Renal cortical epithelial cell (primary cell): Measurements from ENCODE around the gene MRPS18B. TPM values are rescaled to one million over a fixed set of nuclear protein-coding genes. Genes with fewer than 3 reads are reported as not detected.

Experiments
- total RNA-seq: library from RNA; depleted of rRNA; stranded (reverse); fragments of >200 nt; gene quantifications from 2 replicates; pipeline ENCODE4 v1.2.3, GENCODE V29; 2014

Gene MRPS18B
- total RNA-seq, 1 donor from 2014 or later = 31.0 TPM

Other genes starting within 250 kb of the MRPS18B start
- 170 and 213 TPM in 2 replicates for gene HLA-E, start 128.3 kb upstream of the MRPS18B start, total RNA-seq
- 32.2 and 49.8 TPM in 2 replicates for gene GNL1, start 61.4 kb upstream of the MRPS18B start, total RNA-seq
- gene PRR3, start 60.5 kb upstream of the MRPS18B start, total RNA-seq = 2.3 and 3.9 TPM in 2 replicates
- gene ABCF1, start 46.4 kb upstream of the MRPS18B start, total RNA-seq = 40.1 and 77.8 TPM in 2 replicates
- 6.1 and 30.3 TPM in 2 replicates for gene PPP1R10, start 597 bp upstream of the MRPS18B start, total RNA-seq
- gene ATAT1, start 9.0 kb downstream of the MRPS18B start, total RNA-seq = 7.6 and 7.8 TPM in 2 replicates
- gene C6orf136, start 29.3 kb downstream of the MRPS18B start, total RNA-seq = 6.9 and 7.3 TPM in 2 replicates
- gene DHX16, start 55.2 kb downstream of the MRPS18B start, total RNA-seq = 40.2 and 41.7 TPM in 2 replicates
- 27.5 and 38.7 TPM in 2 replicates for gene PPP1R18, start 68.8 kb downstream of the MRPS18B start, total RNA-seq
- gene NRM, start 73.1 kb downstream of the MRPS18B start, total RNA-seq = 0.69 and 1.7 TPM in 2 replicates
- gene MDC1, start 99.4 kb downstream of the MRPS18B start, total RNA-seq = 6.4 and 10.2 TPM in 2 replicates
- gene TUBB, start 102.5 kb downstream of the MRPS18B start, total RNA-seq = 312 and 597 TPM in 2 replicates
- gene FLOT1, start 124.8 kb downstream of the MRPS18B start, total RNA-seq = 19.4 and 100 TPM in 2 replicates
- 56.6 and 249 TPM in 2 replicates for gene IER3, start 126.7 kb downstream of the MRPS18B start, total RNA-seq